HepG2 (cell line): ENCODE measurements around the gene KAT6B.

Source experiments
- GATAD1 ChIP-seq: IDR thresholded peaks from 2 replicates; pipeline ENCODE4 v1.6.1; 2016; ENCODE audit warnings: missing genetic modification reagents, missing compliant biosample characterization
- GPN1 ChIP-seq: sonication (generic); formaldehyde crosslinking; IDR thresholded peaks from 2 replicates; pipeline ENCODE4 v1.5.1; 2020; ENCODE audit warnings: missing genetic modification reagents, borderline replicate concordance
- TAF1 ChIP-seq: sonication (generic); formaldehyde crosslinking; IDR thresholded peaks from 2 replicates; pipeline ENCODE4 v1.4.0; 2020; ENCODE audit warnings: missing genetic modification reagents
- ZBTB1 ChIP-seq: sonication (generic); formaldehyde crosslinking; IDR thresholded peaks from 2 replicates; pipeline ENCODE4 v1.4.0; 2020; ENCODE audit warnings: missing genetic modification reagents, borderline replicate concordance
- ZC3H4 ChIP-seq: sonication (generic); formaldehyde crosslinking; IDR thresholded peaks from 2 replicates; pipeline ENCODE4 v1.4.0; 2020; ENCODE audit warnings: missing genetic modification reagents, borderline replicate concordance
- ZNF501 ChIP-seq: sonication (generic); formaldehyde crosslinking; IDR thresholded peaks from 2 replicates; pipeline ENCODE4 v1.5.1; 2020; ENCODE audit warnings: mild to moderate bottlenecking, moderate library complexity, missing genetic modification reagents
- ZNF597 ChIP-seq: sonication (generic); formaldehyde crosslinking; IDR thresholded peaks from 2 replicates; pipeline ENCODE4 v1.5.0; 2020; ENCODE audit warnings: missing genetic modification reagents
- TF ChIP-seq, protein P1 (sequence below): IDR thresholded peaks from 2 replicates; pipeline ENCODE4 v1.6.1; 2016; ENCODE audit warnings: low read depth, missing genetic modification reagents, missing compliant biosample characterization

DNA sequence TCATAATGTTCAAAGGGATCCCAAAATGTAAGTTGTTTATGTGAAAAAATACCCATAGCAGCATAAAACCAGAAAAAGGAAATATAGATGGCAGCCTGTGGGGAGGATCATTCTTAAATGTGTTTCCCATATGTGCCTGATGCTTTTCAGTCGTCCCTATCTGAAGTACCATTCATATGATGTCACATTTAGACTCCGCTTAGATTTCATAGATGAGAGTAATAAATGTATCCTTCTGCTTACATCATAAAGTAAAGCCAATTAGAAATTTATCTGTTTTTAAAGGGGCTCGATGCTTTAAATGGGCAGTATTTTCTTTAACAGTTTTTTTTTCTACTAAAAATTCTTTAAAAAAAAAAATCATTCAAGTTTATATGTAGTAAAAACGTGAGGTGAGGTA is 136.1 kb downstream of the KAT6B start:
- TF ChIP-seq GPN1 (CRISPR knock-in tag) (no peak), ZBTB1 (CRISPR knock-in tag) (no peak), ZNF597 (CRISPR knock-in tag) (no peak), GATAD1 (no peak), ZNF501 (no peak), TAF1 (no peak), ZC3H4 (CRISPR knock-in tag) (no peak)
- TF ChIP-seq, protein P1, sequence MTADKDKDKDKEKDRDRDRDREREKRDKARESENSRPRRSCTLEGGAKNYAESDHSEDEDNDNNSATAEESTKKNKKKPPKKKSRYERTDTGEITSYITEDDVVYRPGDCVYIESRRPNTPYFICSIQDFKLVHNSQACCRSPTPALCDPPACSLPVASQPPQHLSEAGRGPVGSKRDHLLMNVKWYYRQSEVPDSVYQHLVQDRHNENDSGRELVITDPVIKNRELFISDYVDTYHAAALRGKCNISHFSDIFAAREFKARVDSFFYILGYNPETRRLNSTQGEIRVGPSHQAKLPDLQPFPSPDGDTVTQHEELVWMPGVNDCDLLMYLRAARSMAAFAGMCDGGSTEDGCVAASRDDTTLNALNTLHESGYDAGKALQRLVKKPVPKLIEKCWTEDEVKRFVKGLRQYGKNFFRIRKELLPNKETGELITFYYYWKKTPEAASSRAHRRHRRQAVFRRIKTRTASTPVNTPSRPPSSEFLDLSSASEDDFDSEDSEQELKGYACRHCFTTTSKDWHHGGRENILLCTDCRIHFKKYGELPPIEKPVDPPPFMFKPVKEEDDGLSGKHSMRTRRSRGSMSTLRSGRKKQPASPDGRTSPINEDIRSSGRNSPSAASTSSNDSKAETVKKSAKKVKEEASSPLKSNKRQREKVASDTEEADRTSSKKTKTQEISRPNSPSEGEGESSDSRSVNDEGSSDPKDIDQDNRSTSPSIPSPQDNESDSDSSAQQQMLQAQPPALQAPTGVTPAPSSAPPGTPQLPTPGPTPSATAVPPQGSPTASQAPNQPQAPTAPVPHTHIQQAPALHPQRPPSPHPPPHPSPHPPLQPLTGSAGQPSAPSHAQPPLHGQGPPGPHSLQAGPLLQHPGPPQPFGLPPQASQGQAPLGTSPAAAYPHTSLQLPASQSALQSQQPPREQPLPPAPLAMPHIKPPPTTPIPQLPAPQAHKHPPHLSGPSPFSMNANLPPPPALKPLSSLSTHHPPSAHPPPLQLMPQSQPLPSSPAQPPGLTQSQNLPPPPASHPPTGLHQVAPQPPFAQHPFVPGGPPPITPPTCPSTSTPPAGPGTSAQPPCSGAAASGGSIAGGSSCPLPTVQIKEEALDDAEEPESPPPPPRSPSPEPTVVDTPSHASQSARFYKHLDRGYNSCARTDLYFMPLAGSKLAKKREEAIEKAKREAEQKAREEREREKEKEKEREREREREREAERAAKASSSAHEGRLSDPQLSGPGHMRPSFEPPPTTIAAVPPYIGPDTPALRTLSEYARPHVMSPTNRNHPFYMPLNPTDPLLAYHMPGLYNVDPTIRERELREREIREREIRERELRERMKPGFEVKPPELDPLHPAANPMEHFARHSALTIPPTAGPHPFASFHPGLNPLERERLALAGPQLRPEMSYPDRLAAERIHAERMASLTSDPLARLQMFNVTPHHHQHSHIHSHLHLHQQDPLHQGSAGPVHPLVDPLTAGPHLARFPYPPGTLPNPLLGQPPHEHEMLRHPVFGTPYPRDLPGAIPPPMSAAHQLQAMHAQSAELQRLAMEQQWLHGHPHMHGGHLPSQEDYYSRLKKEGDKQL (CRISPR knock-in tag): no peak
